Bronchial epithelial cell (primary cell): Measurements from ENCODE around the gene FAM120B. TPM values are rescaled to one million over a fixed set of nuclear protein-coding genes. Genes with fewer than 3 reads are reported as not detected.

Source experiments
- DNase-seq: peaks from one replicate; pipeline ENCODE4 v3.0.0-alpha.2; 2010; ENCODE audit warnings: low read depth
- FAIRE-seq: peaks from 2 replicates; lab custom pipeline; 2011; peaks lifted over from hg19 to GRCh38; lab: Jason Lieb, UNC
- H3K27me3 ChIP-seq: 2 replicates; pipeline ENCODE4 v1.5.1; 2011; ENCODE audit warnings: low read length; ENCODE audit not compliant: control insufficient read depth, insufficient read depth
- H3K36me3 ChIP-seq: 2 replicates; pipeline ENCODE4 v1.5.1; 2011; ENCODE audit warnings: low read length; ENCODE audit not compliant: control insufficient read depth, insufficient read depth
- H3K4me3 ChIP-seq: 2 replicates; pipeline ENCODE4 v1.5.1; 2011; ENCODE audit warnings: mild to moderate bottlenecking, low read depth, low read length, control low read depth
- total RNA-seq: library from RNA; depleted of rRNA; stranded (reverse); fragments of >200 nt; gene quantifications from 2 replicates; pipeline ENCODE4 v1.2.1, GENCODE V29; 2014
- TF ChIP-seq, protein P1 (sequence below): IDR thresholded peaks from 2 replicates; pipeline ENCODE4 v1.5.1; 2011; ENCODE audit warnings: mild to moderate bottlenecking, moderate library complexity, low read length, control low read depth, inconsistent platforms; ENCODE audit not compliant: insufficient read depth, severe bottlenecking

The FAM120B gene
- total RNA-seq, 1 donor from 2014 or later, result 7.1 TPM

DNA sequence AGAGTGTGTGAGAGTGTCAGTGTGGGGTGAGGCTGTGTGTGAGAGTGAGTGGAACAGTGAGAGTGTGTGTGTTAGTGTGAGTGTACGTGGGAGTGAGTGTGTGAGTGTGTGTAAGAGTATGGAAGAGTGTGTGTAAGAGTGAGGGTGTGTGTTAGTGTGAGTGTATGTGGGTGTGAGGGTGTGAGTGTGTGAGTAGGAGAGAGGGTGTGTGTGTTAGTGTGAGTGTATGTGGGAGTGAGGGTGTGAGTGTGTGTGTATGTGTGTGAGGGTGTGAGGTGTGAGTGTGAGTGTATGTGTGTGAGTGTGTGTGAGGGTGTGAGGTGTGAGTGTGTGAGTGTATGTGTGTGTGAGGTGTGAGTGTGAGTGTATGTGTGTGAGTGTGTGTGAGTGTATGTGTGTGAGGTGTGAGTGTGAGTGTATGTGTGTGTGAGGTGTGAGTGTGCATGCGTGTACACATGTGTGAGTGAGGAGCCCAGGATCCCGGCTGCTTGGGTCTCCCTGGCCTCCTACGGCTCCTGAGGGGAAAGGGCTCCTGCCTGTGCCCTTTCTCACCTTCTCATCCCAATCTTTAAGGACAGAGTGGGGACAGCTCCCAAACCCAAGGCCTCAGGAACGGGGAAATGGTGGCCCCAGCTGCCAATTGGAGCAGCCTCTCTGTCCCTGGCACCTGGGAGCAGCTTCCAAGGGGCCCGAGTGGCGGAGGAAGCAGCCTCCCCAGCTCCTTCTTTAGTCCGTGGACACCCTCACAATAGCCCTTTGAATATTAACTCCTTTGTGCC is 146.4 kb downstream of the FAM120B start:
- H3K27me3 ChIP-seq, result no peaks in the 10 kb centered on the region
- DNase-seq (no peak), FAIRE-seq (peak; percentile 98)
- no peaks in the 10 kb centered on the region for H3K36me3 ChIP-seq
- H3K4me3 ChIP-seq, result no peak overlapping the region
- TF ChIP-seq, protein P1, sequence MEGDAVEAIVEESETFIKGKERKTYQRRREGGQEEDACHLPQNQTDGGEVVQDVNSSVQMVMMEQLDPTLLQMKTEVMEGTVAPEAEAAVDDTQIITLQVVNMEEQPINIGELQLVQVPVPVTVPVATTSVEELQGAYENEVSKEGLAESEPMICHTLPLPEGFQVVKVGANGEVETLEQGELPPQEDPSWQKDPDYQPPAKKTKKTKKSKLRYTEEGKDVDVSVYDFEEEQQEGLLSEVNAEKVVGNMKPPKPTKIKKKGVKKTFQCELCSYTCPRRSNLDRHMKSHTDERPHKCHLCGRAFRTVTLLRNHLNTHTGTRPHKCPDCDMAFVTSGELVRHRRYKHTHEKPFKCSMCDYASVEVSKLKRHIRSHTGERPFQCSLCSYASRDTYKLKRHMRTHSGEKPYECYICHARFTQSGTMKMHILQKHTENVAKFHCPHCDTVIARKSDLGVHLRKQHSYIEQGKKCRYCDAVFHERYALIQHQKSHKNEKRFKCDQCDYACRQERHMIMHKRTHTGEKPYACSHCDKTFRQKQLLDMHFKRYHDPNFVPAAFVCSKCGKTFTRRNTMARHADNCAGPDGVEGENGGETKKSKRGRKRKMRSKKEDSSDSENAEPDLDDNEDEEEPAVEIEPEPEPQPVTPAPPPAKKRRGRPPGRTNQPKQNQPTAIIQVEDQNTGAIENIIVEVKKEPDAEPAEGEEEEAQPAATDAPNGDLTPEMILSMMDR, result no peak

DNA sequence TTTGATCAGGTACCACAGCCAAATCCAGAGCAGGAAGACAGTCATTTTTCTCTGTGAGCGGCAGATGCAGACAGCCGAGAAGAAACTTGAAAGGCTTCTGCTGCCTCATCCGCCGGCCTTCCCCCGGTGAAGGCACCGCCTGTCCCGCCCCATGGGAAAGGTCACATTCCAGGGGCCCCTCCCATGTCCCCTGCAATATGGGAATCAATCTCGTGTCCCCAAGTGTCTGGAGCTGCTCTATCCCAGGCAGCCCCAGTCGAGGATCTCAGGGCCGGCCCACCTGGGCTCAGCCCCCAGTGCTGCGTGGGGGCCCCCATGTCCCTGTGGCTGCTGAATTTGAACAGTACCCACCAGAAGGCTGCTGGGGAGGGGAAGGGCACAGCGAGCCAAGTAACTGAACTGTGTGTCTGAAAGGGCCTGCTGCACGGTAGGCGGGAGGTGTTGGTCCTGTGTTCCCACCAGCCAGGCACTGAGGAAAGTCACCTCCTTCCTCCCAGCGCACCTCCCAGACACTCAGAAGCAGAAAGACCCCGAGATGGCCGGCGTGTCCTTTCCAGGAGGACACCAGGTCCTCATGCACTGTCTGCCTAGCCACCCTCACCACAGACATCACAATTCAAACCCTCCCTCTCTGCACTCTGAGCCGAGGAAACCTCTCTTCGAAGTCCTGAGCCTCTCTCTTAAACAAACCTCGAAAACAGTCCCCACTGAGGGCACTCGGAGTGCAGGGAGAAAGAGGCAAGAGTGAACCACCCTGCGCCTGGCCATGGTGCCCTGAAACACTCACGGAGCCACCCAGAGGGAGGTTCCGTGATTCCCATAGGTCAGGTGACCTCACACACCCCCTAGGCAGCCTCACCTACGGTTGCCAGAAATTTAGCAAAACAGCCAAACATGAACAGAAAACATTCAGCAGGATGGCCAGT is 147.3 kb downstream of the FAM120B start:
- no peak for DNase-seq
- no peak overlapping the region for H3K4me3 ChIP-seq
- FAIRE-seq, result no peak
- no peaks in the 10 kb centered on the region for H3K36me3 ChIP-seq
- TF ChIP-seq, protein P1, result no peak
- no peaks in the 10 kb centered on the region for H3K27me3 ChIP-seq

DNA sequence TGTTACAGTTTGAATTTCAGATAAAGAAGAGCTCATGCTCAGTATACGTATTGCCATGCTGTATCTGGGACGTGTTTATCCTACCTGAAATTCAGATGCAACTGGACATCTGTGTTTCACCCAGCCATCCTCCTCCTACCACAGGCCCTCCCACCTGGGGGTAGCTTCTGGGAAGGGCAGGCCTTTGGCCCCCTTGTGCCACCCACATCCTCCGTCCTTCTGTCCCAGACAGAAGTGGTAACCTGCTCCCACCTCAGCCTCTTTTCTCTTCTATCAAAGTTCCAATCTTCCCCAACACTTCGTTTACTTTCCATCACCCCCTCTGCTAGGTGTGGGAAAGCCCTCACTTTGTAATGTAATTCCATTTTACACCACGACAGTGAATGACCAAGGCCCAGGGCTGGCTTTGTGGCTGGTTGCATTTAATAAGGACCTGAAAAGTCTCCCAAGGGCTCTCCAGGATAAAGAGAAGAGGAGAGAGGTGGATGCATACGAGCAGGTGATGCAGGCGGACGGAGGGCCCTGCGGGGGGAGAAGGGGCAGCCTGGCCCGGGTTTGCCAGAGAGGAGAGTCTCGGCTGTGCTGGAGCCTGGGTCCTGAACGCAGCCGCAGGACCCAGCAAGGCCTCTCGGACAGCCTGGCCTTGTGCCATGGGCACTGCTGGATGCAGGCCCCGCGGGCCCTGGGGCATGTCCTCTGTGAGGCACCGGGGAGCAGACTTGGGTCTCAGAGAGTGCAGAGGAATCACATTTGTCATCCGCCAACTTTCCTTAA is 148.1 kb downstream of the FAM120B start:
- TF ChIP-seq, protein P1, result no peak
- Histone ChIP-seq H3K27me3 (no peaks in the 10 kb centered on the region), H3K4me3 (no peak overlapping the region), H3K36me3 (no peaks in the 10 kb centered on the region)
- no peak for DNase-seq
- no peak for FAIRE-seq

DNA sequence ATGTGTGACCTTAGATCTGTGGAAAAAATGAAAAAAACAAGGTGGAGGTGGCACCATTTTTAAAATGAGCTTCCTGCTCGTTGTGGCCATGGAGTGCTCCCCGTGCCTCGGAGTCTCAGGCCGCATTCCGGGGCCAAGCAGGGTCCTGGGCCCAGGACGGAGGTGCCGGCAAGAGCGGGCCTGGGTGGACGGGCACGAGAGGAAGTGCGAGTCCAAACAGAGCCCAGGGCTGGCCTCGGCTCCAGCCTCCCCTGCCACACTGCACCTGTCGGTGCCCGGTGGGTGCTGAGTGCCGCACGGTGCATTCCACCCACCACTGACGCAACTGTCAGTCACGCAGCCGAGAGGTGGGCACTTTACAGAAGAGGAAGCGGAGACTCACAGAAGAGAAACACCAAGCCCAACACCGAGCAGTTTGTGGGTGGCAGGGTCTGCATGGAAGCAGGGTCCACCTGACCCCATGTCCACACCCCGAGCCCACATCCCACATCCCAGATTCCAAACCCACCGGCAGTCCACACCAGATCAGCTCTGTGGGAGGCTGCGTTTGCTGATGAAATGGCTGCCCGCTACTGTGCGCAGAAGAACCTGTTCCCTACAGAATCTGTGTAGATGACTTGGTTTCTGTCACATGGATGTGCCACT is 148.9 kb downstream of the FAM120B start:
- no peak overlapping the region for H3K4me3 ChIP-seq
- FAIRE-seq (peak; percentile 13), DNase-seq (no peak)
- TF ChIP-seq, protein P1, result no peak
- no peaks in the 10 kb centered on the region for H3K36me3 ChIP-seq
- no peaks in the 10 kb centered on the region for H3K27me3 ChIP-seq

DNA sequence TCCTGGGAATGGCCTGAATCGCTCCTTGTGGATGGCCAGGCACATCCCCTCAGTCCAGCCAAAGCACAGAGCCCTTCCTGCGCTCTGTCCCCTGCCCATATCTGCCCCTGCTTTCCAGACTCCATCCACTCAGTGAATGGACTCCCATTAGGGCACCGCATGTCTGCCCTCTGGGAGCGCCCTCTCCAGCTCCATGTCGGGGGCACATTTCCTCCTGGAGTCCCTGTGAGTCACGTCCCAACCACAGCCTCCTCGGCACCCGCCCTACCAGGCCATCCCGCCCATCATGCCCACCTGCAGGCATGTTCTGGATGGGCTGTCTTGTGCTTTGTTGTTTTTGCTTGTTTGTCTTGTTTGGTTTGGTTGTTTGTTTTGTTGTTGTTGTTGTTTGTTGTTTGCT is 149.8 kb downstream of the FAM120B start:
- Histone ChIP-seq H3K36me3 (no peaks in the 10 kb centered on the region), H3K27me3 (no peaks in the 10 kb centered on the region), H3K4me3 (no peak overlapping the region)
- no peak for FAIRE-seq
- no peak for DNase-seq
- TF ChIP-seq, protein P1, result no peak
